SIG-M5 (cell line): ENCODE results near the gene NSL1.

Experiments used
- DNase-seq: peaks from one replicate; lab custom pipeline; 2025; lab: John Stamatoyannopoulos, UW

Gene NSL1

GRCh38 chr1:212703991-212704564, 87.5 kb downstream of the NSL1 start:
- DNase-seq = no peak

GRCh38 chr1:212702672-212703071, 88.9 kb downstream of the NSL1 start:
- DNase-seq = no peak

- no peak for DNase-seq
Observed at GRCh38 chr1:212701910-212702309, 89.7 kb downstream of the NSL1 start.

- no peak for DNase-seq
Observed at GRCh38 chr1:212700892-212701819, 90.4 kb downstream of the NSL1 start.

GRCh38 chr1:212700223-212700891, 91.2 kb downstream of the NSL1 start:
- DNase-seq = no peak

GRCh38 chr1:212699625-212700222, 91.9 kb downstream of the NSL1 start, which contains the start of gene BATF3:
BATF3 (minus strand) TSS chr1:212699840; CDS start chr1:212699762, 78 bp downstream.
- DNase-seq = no peak

- DNase-seq = no peak
Observed at GRCh38 chr1:212699104-212699624, 92.4 kb downstream of the NSL1 start.

- DNase-seq = no peak
Observed at GRCh38 chr1:212698467-212699103, 93.0 kb downstream of the NSL1 start.

GRCh38 chr1:212696721-212697331, 94.8 kb downstream of the NSL1 start:
- no peak for DNase-seq

- DNase-seq = no peak
Observed at GRCh38 chr1:212692774-212693644, 98.6 kb downstream of the NSL1 start.

- DNase-seq = no peak
Observed at GRCh38 chr1:212691561-212692071, 100.0 kb downstream of the NSL1 start.

GRCh38 chr1:212690816-212691403, 100.7 kb downstream of the NSL1 start:
- DNase-seq = no peak

- DNase-seq = no peak
Observed at GRCh38 chr1:212689758-212690529, 101.6 kb downstream of the NSL1 start.

- DNase-seq = no peak
Observed at GRCh38 chr1:212689196-212689725, 102.3 kb downstream of the NSL1 start.

- DNase-seq = no peak
Observed at GRCh38 chr1:212688341-212689047, 103.1 kb downstream of the NSL1 start.

- no peak for DNase-seq
Observed at GRCh38 chr1:212687811-212688210, 103.8 kb downstream of the NSL1 start.

- no peak for DNase-seq
Observed at GRCh38 chr1:212686591-212686990, 105.0 kb downstream of the NSL1 start.

- DNase-seq = no peak
Observed at GRCh38 chr1:212686069-212686468, 105.5 kb downstream of the NSL1 start.
